22Rv1 (cell line): ENCODE results near the gene CKS1B.
A peak's percentile ranks its signal among the peaks of the same experiment; 100 is the strongest.

Experiments
- H3K27ac ChIP-seq: fragments of 450-650 bp; 2 replicates; pipeline ENCODE4 v1.5.1; 2017
- CTCF ChIP-seq: fragments of 450-650 bp; IDR thresholded peaks from 2 replicates; pipeline ENCODE4 v1.5.1; 2017; ENCODE audit warnings: mild to moderate bottlenecking
- ZFX ChIP-seq: fragments of 450-650 bp; IDR thresholded peaks from 2 replicates; pipeline ENCODE4 v1.6.1; 2017; ENCODE audit warnings: antibody characterized with exemption, borderline replicate concordance

CKS1B gene

GRCh38 chr1:154974102-154974807, at the start of gene CKS1B:
CKS1B (plus strand) TSS chr1:154974681; CDS start chr1:154974746, 65 bp downstream.
- no peak for TF ChIP-seq CTCF
- no peak for TF ChIP-seq ZFX
- H3K27ac ChIP-seq = peak within 1 kb of the TSS; percentile 98

DNA sequence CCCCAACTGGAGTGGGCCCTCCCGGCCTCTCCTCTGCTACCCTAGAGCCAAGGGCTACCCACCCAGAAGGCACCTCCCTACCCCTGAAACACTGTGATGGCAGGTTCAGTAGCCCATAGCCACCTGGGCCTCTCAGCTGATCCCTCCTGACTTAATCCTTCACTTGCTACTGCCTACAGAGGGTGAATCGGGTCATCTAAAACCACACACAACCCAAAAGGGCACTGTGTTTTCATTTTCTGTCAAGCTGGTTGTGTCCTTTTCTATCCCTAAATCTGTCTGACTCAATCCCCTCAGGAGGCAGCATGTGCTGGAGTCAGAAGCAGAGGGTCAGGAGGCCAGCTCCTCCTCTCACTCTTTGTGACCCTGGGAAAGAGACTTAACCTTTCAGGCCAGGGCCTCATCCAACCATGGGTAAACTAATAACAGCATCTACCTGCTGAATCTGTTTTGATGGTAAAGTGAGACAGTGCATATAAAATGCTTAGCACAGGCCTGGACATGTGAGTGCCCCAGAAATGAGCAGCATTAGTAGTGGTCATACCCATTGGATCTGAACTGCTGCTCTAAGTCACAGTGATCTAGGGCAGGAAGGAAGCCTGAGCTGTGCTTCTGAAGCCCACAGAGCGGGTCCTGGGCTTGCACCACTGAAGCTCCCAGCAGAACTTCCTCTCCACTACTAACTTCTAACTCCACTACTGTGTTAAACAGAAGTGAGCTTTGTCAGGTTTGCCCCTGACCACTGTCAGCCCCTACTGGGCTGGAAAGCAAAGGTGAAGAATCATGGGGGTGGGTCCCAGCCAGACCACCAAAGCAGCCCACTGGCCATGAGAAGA, 48.9 kb upstream of the CKS1B start:
- no peak for TF ChIP-seq ZFX
- no peak for TF ChIP-seq CTCF
- no peak overlapping the region for H3K27ac ChIP-seq

DNA sequence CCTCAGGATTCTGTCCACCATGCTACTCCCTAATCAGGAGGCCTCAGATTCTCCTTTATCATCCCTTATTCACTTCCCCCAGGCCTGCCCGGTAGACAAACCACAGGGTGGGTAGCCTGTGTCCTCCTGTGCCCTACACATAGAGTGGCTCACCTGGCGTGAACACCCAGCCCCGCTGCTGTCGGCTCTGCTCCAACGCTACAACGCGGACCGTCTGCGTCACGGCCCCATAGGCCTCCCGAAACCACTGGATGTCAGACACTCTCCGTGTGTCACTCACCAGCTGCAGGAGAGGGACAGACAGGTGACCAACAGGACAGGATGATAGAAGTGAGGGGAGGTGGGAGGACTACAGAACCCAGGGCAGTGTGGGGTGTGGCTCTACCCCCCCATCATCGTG, 48.3 kb upstream of the CKS1B start:
- H3K27ac ChIP-seq = no peak overlapping the region
- TF ChIP-seq CTCF = no peak
- no peak for TF ChIP-seq ZFX

DNA sequence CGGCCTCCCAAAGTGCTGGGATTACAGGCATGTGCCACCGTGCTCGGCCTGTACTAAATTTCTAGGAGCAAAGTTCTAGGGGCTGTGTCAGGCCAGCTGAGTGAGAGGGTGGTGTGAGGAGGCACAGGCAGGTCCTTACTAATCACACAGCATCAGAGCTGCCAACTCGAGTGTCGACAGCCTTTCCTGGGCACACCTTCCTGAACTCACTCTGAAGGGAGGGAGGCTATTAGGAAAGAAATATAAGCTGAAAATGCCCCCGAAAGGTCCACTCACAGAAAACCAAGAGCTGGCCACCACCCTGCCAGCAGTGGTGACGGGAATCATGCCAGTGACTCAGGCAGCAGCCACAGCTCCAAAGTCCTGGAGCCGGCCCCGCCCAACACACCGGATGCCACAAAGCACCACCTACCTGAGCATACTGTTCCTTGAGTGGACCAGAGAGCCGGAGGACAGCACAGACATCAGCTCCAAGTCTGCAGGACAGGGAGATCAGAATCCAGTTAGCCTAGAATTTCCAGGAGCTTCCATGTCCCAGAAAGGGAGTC, 42.5 kb upstream of the CKS1B start:
- TF ChIP-seq ZFX (no peak), CTCF (no peak)
- H3K27ac ChIP-seq = peak overlapping the region; percentile 80

DNA sequence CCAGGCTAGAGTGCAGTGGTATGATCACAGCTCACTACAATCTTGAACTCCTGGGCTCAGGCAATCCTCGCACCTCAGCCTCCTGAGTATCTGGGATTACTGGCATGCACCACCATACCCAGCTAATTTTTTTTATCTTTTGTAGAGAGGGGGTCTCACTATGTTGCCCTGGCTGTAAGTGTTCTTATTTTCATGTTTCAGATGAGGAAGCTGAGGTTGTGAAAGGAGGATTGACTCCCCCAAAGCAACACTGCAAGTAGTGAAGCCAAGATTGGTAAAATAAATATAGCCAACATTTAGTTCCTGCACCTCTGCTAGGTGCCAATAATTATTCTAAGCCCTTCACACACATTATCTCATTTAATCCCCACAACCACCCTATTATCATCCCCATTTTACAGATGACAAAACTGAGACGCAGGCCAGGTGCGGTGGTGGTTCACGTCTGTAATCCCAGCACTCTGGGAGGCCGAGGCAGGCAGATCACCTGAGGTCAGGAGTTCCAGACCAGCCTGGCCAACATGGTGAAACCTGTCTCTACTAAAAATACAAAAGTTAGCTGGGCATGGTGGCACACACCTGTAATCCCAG, 40.0 kb upstream of the CKS1B start:
- H3K27ac ChIP-seq = peak overlapping the region; percentile 80; the same call in 1 of the 2 replicates
- TF ChIP-seq ZFX (no peak), CTCF (no peak)

DNA sequence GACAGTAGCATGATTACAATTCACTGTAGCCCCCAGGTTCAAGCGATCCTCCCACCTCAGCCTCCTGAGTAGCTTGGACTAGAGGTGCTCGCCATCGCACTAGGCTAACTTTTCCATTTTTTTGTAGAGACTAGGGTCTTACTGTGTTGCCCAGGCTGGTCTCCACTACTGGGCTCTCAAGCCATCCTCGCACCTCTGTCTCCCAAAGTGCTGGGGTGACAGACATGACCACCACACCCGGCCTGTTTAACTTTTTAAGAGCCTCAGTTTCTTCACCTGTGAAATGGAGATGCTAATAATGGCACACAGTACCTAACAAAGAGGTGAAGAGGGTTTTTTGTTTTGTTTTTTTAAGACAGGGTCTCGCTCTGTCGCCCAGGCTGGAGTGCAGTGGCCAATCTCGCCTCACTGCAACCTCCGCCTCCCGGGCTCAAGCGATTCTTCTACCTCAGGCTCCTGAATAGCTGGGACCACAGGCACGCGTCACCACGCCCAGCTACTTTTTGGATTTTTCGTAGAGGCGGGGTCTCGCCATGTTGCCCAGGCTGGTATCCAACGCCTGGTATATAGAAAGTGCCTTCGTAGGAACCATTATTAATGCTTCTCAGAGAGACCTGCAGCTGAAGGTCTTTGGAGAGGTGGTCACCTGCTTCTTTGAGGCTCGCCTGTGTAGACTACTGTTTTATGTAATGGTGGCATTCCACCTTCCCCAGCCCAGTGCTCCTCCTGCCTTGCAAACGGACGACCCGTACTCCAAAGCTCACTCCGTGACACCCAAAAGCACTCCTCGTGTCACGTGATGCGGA, 38.5 kb upstream of the CKS1B start:
- TF ChIP-seq ZFX (no peak), CTCF (no peak)
- peak overlapping the region; percentile 99 for H3K27ac ChIP-seq
